Stomach (tissue), 9 donors: ENCODE results near the gene PALLD. TPM values are rescaled to one million over a fixed set of nuclear protein-coding genes. Genes with fewer than 3 reads are reported as not detected.

ENCODE experiments used
- DNase-seq, 2 donors: peaks; one replicate each; pipeline versions ENCODE4 v3.0.0 to v3.0.0-alpha.2; 2013 to 2019
- H3K27ac ChIP-seq, 5 donors: fragments of 200-600 bp in 4 of 5; sonication (generic) in 4 of 5; one replicate each; pipeline ENCODE4 v1.5.1; 2013 to 2019; ENCODE audit warnings: mild to moderate bottlenecking in 1 of 5, moderate library complexity in 1 of 5
- H3K27me3 ChIP-seq, 3 donors: fragments of 200-600 bp; sonication (generic); one replicate each; pipeline ENCODE4 v1.5.1; 2017 to 2019; ENCODE audit warnings: mixed run types in 1 of 3
- H3K36me3 ChIP-seq, 4 donors: fragments of 200-600 bp; sonication (generic); 1 replicate in 3 of 4; 2 replicates in 1 of 4; pipeline ENCODE4 v1.5.1; 2016 to 2019
- H3K4me1 ChIP-seq, 4 donors: fragments of 200-600 bp; sonication (generic); one replicate each; pipeline ENCODE4 v1.5.1; 2016 to 2019
- H3K4me3 ChIP-seq, 4 donors: fragments of 200-600 bp; sonication (generic) in 3 of 4; one replicate each; pipeline ENCODE4 v1.5.1; 2016 to 2019; ENCODE audit warnings: mild to moderate bottlenecking in 1 of 4
- H3K9me3 ChIP-seq, 4 donors: fragments of 200-600 bp; sonication (generic); one replicate each; pipeline ENCODE4 v1.5.1; 2016 to 2019
- CTCF ChIP-seq, 7 experiments: fragments of 450-650 bp in 4 of 7; fragments of 200-600 bp in 3 of 7; sonication (generic) in 3 of 7; IDR thresholded peaks; one replicate each; pipeline ENCODE4 v1.5.1; 2016 to 2019; ENCODE audit warnings: antibody characterized with exemption in 7 of 7, control low read depth in 2 of 7, mild to moderate bottlenecking in 1 of 7
- EP300 ChIP-seq: sonication (generic); formaldehyde crosslinking; IDR thresholded peaks from one replicate; pipeline ENCODE4 v1.6.1; 2017; ENCODE audit warnings: antibody characterized with exemption
- POLR2A ChIP-seq, 4 donors: fragments of 450-650 bp; IDR thresholded peaks; one replicate each; pipeline ENCODE4 v1.6.1; 2016; ENCODE audit warnings: antibody characterized with exemption in 4 of 4, control low read depth in 2 of 4, mild to moderate bottlenecking in 1 of 4, moderate library complexity in 1 of 4
- POLR2AphosphoS5 ChIP-seq, 3 donors: sonication (generic); formaldehyde crosslinking; IDR thresholded peaks; one replicate each; pipeline ENCODE4 v1.6.1; 2016; ENCODE audit warnings: antibody characterized with exemption in 3 of 3
- WGBS, 5 donors: extraction: QIAGEN DNeasy Blood & Tissue Kit in 3 of 5; methylation state at CpG; one replicate each; pipeline versions ENCODE4 v1.1.5 to v1.1.7; 2013 to 2018; 5-methylcytosine and 5-hydroxymethylcytosine counted together
- intact Hi-C: fragments of 100-400 bp; cut with DNase I; formaldehyde crosslinking; loops from one replicate; pipeline ENCODE4 v1.15.1; 2023; ENCODE audit warnings: low total_unique reads
- polyA plus RNA-seq, 3 donors: library from polyadenylated mRNA; stranded (reverse); fragments of 200-250 nt; gene quantifications; one replicate each; pipeline ENCODE4 v1.2.3, GENCODE V29; 2013
- total RNA-seq, 5 donors: library from RNA; depleted of rRNA; stranded (reverse); fragments of >200 nt; gene quantifications; one replicate each; pipeline versions ENCODE4 v1.1.0 to v1.2.3, GENCODE V29; 2014 to 2016
- donor health status: healthy with polysubstance abuse.
- donor health status: Bipolar disorder and iron deficiency.
- donor health status: healthy.

Gene PALLD
- total and polyA plus RNA-seq, 8 donors, result 75.9 to 984 (median 206) TPM

GRCh38 chr4:168883513-168883912 lies 386.7 kb downstream of the PALLD start:
- no peaks in the 10 kb centered on the region for H3K27me3 ChIP-seq
- intact Hi-C loops, result no loop called here
- no peak for TF ChIP-seq POLR2A (IDR thresholded peaks at IDR 0.05)
- no peak for DNase-seq
- H3K4me1 ChIP-seq, result peaks cover 15 to 86% (median 46%) of the 10 kb centered on the region in 4 donors
- no peaks in the 10 kb centered on the region for H3K9me3 ChIP-seq
- no peak overlapping the region for H3K4me3 ChIP-seq
- peak overlapping the region in 2 of 5 donors; percentile 33 to 87 for H3K27ac ChIP-seq
- peaks cover 0 to 28% (median 15%) of the 10 kb centered on the region in 4 donors for H3K36me3 ChIP-seq

GRCh38 chr4:168884251-168885124 lies 387.6 kb downstream of the PALLD start:
- Histone ChIP-seq H3K27ac (peak overlapping the region in 2 of 5 donors; percentile 33 to 87), H3K4me1 (peaks cover 10 to 81% (median 40%) of the 10 kb centered on the region in 4 donors), H3K4me3 (no peak overlapping the region), H3K27me3 (no peaks in the 10 kb centered on the region), H3K9me3 (no peaks in the 10 kb centered on the region), H3K36me3 (peaks cover 0 to 30% (median 17%) of the 10 kb centered on the region in 4 donors)
- DNase-seq, result no peak
- TF ChIP-seq CTCF (IDR thresholded peaks at IDR 0.05), result no peak
- whole genome bisulfite sequencing, 5 donors, result 73 to 82% (median 77%) methylated on average over 8 of the region's 8 CpGs
- intact Hi-C loops, result no loop called here

- intact Hi-C loops, result no loop called here
- 67 to 82% (median 74%) methylated on average over 2 of the region's 2 CpGs for WGBS, 5 donors
- peak overlapping the region in 1 of 5 donors; percentile 87 for H3K27ac ChIP-seq
- no peak for DNase-seq
- peaks cover 0 to 38% (median 20%) of the 10 kb centered on the region in 4 donors for H3K36me3 ChIP-seq
- TF ChIP-seq CTCF (IDR thresholded peaks at IDR 0.05) (no peak), EP300 (no peak), POLR2AphosphoS5 (IDR thresholded peaks at IDR 0.05) (no peak), POLR2A (IDR thresholded peaks at IDR 0.05) (no peak)
- H3K27me3 ChIP-seq, result no peaks in the 10 kb centered on the region
- H3K4me1 ChIP-seq, result peaks cover 8 to 78% (median 36%) of the 10 kb centered on the region in 4 donors
- H3K9me3 ChIP-seq, result no peaks in the 10 kb centered on the region
- H3K4me3 ChIP-seq, result no peak overlapping the region
Observed at GRCh38 chr4:168885400-168885799, 388.5 kb downstream of the PALLD start.

GRCh38 chr4:168886351-168886750 lies 389.5 kb downstream of the PALLD start:
- intact Hi-C loops, result no loop called here
- Histone ChIP-seq H3K27ac (peak overlapping the region in 1 of 5 donors; percentile 50), H3K27me3 (no peaks in the 10 kb centered on the region), H3K4me1 (peaks cover 0 to 72% (median 27%) of the 10 kb centered on the region in 4 donors), H3K9me3 (no peaks in the 10 kb centered on the region), H3K4me3 (no peak overlapping the region), H3K36me3 (peaks cover 6 to 47% (median 29%) of the 10 kb centered on the region in 4 donors)
- no peak for TF ChIP-seq POLR2A (IDR thresholded peaks at IDR 0.05)
- no peak for TF ChIP-seq POLR2AphosphoS5 (IDR thresholded peaks at IDR 0.05)
- no peak for TF ChIP-seq EP300
- TF ChIP-seq CTCF (IDR thresholded peaks at IDR 0.05), result no peak
- no peak for DNase-seq

GRCh38 chr4:168887809-168888208 lies 391.0 kb downstream of the PALLD start:
- Histone ChIP-seq H3K27me3 (no peaks in the 10 kb centered on the region), H3K36me3 (peaks cover 11 to 48% (median 32%) of the 10 kb centered on the region in 4 donors), H3K27ac (peak overlapping the region in 2 of 5 donors; percentile 25 to 50), H3K9me3 (no peaks in the 10 kb centered on the region), H3K4me1 (peaks cover 0 to 75% (median 29%) of the 10 kb centered on the region in 4 donors), H3K4me3 (no peak overlapping the region)
- TF ChIP-seq EP300, result no peak
- no peak for TF ChIP-seq POLR2A (IDR thresholded peaks at IDR 0.05)
- no peak for TF ChIP-seq POLR2AphosphoS5 (IDR thresholded peaks at IDR 0.05)
- no peak for TF ChIP-seq CTCF (IDR thresholded peaks at IDR 0.05)
- DNase-seq, result no peak
- intact Hi-C loops, result no loop called here
- WGBS, 5 donors, result 39 to 52% (median 44%) methylated on average over 1 of the region's 1 CpG
